ENCODE results near the gene CCR5. TPM values are rescaled to one million over a fixed set of nuclear protein-coding genes. Genes with fewer than 3 reads are reported as not detected.

Gene CCR5
- total RNA-seq, 2 donors from 2014 or later = 3.2 to 8.3 TPM

GRCh38 chr3:46409739-46410489, 39.2 kb downstream of the CCR5 start:
- no peaks in the 10 kb centered on the region for H3K36me3 Mint-ChIP-seq (ENCODE audit: low read depth)
- peaks cover 20% of the 10 kb centered on the region for H3K27me3 Mint-ChIP-seq
- no peaks in the 10 kb centered on the region for H3K9me3 ChIP-seq (ENCODE audit: control insufficient read depth, low read length, poor library complexity, severe bottlenecking)
- ATAC-seq = no peak
- H3K4me1 Mint-ChIP-seq = peaks cover 6% of the 10 kb centered on the region
- no peak overlapping the region for H3K27ac Mint-ChIP-seq
- no peak overlapping the region for H3K4me3 Mint-ChIP-seq
- DNase-seq = no peak

GRCh38 chr3:46410669-46411068, 39.9 kb downstream of the CCR5 start:
- DNase-seq (no peak), ATAC-seq (no peak)
- Mint-ChIP-seq H3K4me3 (no peak overlapping the region), H3K27me3 (peaks cover 20% of the 10 kb centered on the region), H3K27ac (no peak overlapping the region), H3K36me3 (ENCODE audit: low read depth) (no peaks in the 10 kb centered on the region), H3K4me1 (peaks cover 6% of the 10 kb centered on the region)
- no peaks in the 10 kb centered on the region for H3K9me3 ChIP-seq (ENCODE audit: control insufficient read depth, low read length, poor library complexity, severe bottlenecking)

- no peak overlapping the region for H3K27ac Mint-ChIP-seq
- H3K4me1 Mint-ChIP-seq = peaks cover 6% of the 10 kb centered on the region
- ATAC-seq (no peak), DNase-seq (no peak)
- no peak overlapping the region for H3K4me3 Mint-ChIP-seq
- no peaks in the 10 kb centered on the region for H3K36me3 Mint-ChIP-seq (ENCODE audit: low read depth)
- H3K9me3 ChIP-seq (ENCODE audit: control insufficient read depth, low read length, poor library complexity, severe bottlenecking) = no peaks in the 10 kb centered on the region
- H3K27me3 Mint-ChIP-seq = peaks cover 20% of the 10 kb centered on the region
Observed at GRCh38 chr3:46411271-46411670, 40.5 kb downstream of the CCR5 start.

- Mint-ChIP-seq H3K36me3 (ENCODE audit: low read depth) (no peaks in the 10 kb centered on the region), H3K27me3 (peaks cover 13% of the 10 kb centered on the region), H3K27ac (no peak overlapping the region), H3K4me3 (no peak overlapping the region), H3K4me1 (peaks cover 2% of the 10 kb centered on the region)
- ATAC-seq = no peak
- no peaks in the 10 kb centered on the region for H3K9me3 ChIP-seq (ENCODE audit: control insufficient read depth, low read length, poor library complexity, severe bottlenecking)
- no peak for DNase-seq
Observed at GRCh38 chr3:46412786-46413298, 42.1 kb downstream of the CCR5 start.

GRCh38 chr3:46413951-46414350, 43.2 kb downstream of the CCR5 start:
- Mint-ChIP-seq H3K36me3 (ENCODE audit: low read depth) (no peaks in the 10 kb centered on the region), H3K4me3 (no peak overlapping the region), H3K4me1 (peaks cover 2% of the 10 kb centered on the region), H3K27me3 (peaks cover 13% of the 10 kb centered on the region), H3K27ac (no peak overlapping the region)
- DNase-seq = no peak
- no peaks in the 10 kb centered on the region for H3K9me3 ChIP-seq (ENCODE audit: control insufficient read depth, low read length, poor library complexity, severe bottlenecking)
- no peak for ATAC-seq

GRCh38 chr3:46414739-46415138, 44.0 kb downstream of the CCR5 start:
- H3K9me3 ChIP-seq (ENCODE audit: control insufficient read depth, low read length, poor library complexity, severe bottlenecking) = no peaks in the 10 kb centered on the region
- H3K27me3 Mint-ChIP-seq = peaks cover 12% of the 10 kb centered on the region
- no peaks in the 10 kb centered on the region for H3K36me3 Mint-ChIP-seq (ENCODE audit: low read depth)
- ATAC-seq = no peak
- no peak overlapping the region for H3K4me3 Mint-ChIP-seq
- no peak for DNase-seq
- peaks cover 2% of the 10 kb centered on the region for H3K4me1 Mint-ChIP-seq
- H3K27ac Mint-ChIP-seq = no peak overlapping the region

GRCh38 chr3:46416125-46416810, 45.5 kb downstream of the CCR5 start:
- Mint-ChIP-seq H3K36me3 (ENCODE audit: low read depth) (no peaks in the 10 kb centered on the region), H3K27ac (no peak overlapping the region), H3K27me3 (no peaks in the 10 kb centered on the region), H3K4me1 (no peaks in the 10 kb centered on the region), H3K4me3 (no peak overlapping the region)
- no peaks in the 10 kb centered on the region for H3K9me3 ChIP-seq (ENCODE audit: control insufficient read depth, low read length, poor library complexity, severe bottlenecking)
- DNase-seq (no peak), ATAC-seq (no peak)

GRCh38 chr3:46416811-46417510, 46.2 kb downstream of the CCR5 start:
- no peak overlapping the region for H3K27ac Mint-ChIP-seq

GRCh38 chr3:46417841-46418611, 47.3 kb downstream of the CCR5 start:
- no peak overlapping the region for H3K27ac Mint-ChIP-seq
- no peaks in the 10 kb centered on the region for H3K27me3 Mint-ChIP-seq
- no peaks in the 10 kb centered on the region for H3K36me3 Mint-ChIP-seq (ENCODE audit: low read depth)
- H3K4me3 Mint-ChIP-seq = no peak overlapping the region
- H3K9me3 ChIP-seq (ENCODE audit: control insufficient read depth, low read length, poor library complexity, severe bottlenecking) = no peaks in the 10 kb centered on the region
- ATAC-seq (no peak), DNase-seq (no peak)
- H3K4me1 Mint-ChIP-seq = no peaks in the 10 kb centered on the region

More at GRCh38 chr3:46416811-46417510, 46.2 kb downstream of the CCR5 start:
- Mint-ChIP-seq H3K27me3 (no peaks in the 10 kb centered on the region), H3K4me3 (no peak overlapping the region), H3K36me3 (ENCODE audit: low read depth) (no peaks in the 10 kb centered on the region), H3K4me1 (no peaks in the 10 kb centered on the region)
- H3K9me3 ChIP-seq (ENCODE audit: control insufficient read depth, low read length, poor library complexity, severe bottlenecking) = no peaks in the 10 kb centered on the region
- no peak for ATAC-seq
- no peak for DNase-seq

- no peaks in the 10 kb centered on the region for H3K9me3 ChIP-seq (ENCODE audit: control insufficient read depth, low read length, poor library complexity, severe bottlenecking)
- no peaks in the 10 kb centered on the region for H3K27me3 Mint-ChIP-seq
- ATAC-seq = no peak
- H3K27ac Mint-ChIP-seq = no peak overlapping the region
- no peak for DNase-seq
- no peak overlapping the region for H3K4me3 Mint-ChIP-seq
- H3K4me1 Mint-ChIP-seq = no peaks in the 10 kb centered on the region
- no peaks in the 10 kb centered on the region for H3K36me3 Mint-ChIP-seq (ENCODE audit: low read depth)
Observed at GRCh38 chr3:46419816-46420215, 49.1 kb downstream of the CCR5 start.

- no peaks in the 10 kb centered on the region for H3K4me1 Mint-ChIP-seq
- H3K27me3 Mint-ChIP-seq = no peaks in the 10 kb centered on the region
- no peak overlapping the region for H3K4me3 Mint-ChIP-seq
- ATAC-seq = no peak
- no peak overlapping the region for H3K27ac Mint-ChIP-seq
- H3K9me3 ChIP-seq (ENCODE audit: control insufficient read depth, low read length, poor library complexity, severe bottlenecking) = no peaks in the 10 kb centered on the region
- no peaks in the 10 kb centered on the region for H3K36me3 Mint-ChIP-seq (ENCODE audit: low read depth)
- DNase-seq = no peak
Observed at GRCh38 chr3:46420931-46421330, 50.2 kb downstream of the CCR5 start.

GRCh38 chr3:46422617-46423016, 51.9 kb downstream of the CCR5 start:
- DNase-seq (no peak), ATAC-seq (no peak)
- Mint-ChIP-seq H3K36me3 (ENCODE audit: low read depth) (no peaks in the 10 kb centered on the region), H3K4me3 (no peak overlapping the region), H3K27ac (no peak overlapping the region), H3K27me3 (no peaks in the 10 kb centered on the region), H3K4me1 (peaks cover 10% of the 10 kb centered on the region)
- H3K9me3 ChIP-seq (ENCODE audit: control insufficient read depth, low read length, poor library complexity, severe bottlenecking) = no peaks in the 10 kb centered on the region

GRCh38 chr3:46423588-46423987, 52.8 kb downstream of the CCR5 start:
- ATAC-seq = no peak
- peaks cover 10% of the 10 kb centered on the region for H3K4me1 Mint-ChIP-seq
- DNase-seq = no peak
- no peaks in the 10 kb centered on the region for H3K27me3 Mint-ChIP-seq
- no peaks in the 10 kb centered on the region for H3K9me3 ChIP-seq (ENCODE audit: control insufficient read depth, low read length, poor library complexity, severe bottlenecking)
- H3K27ac Mint-ChIP-seq = no peak overlapping the region
- H3K4me3 Mint-ChIP-seq = no peak overlapping the region
- H3K36me3 Mint-ChIP-seq (ENCODE audit: low read depth) = no peaks in the 10 kb centered on the region

All from T-helper 17 cell (primary cell).